HUES6 (cell line): Measurements from ENCODE around the gene LYVE1.

Source experiments
- H3K27ac ChIP-seq: 2 replicates; pipeline ENCODE4 v1.7.0; 2013; ENCODE audit warnings: low read depth, mild to moderate bottlenecking, low read length, inconsistent platforms
- H3K27me3 ChIP-seq: 2 replicates; pipeline ENCODE4 v1.6.1; 2013; ENCODE audit warnings: low read length; ENCODE audit not compliant: control insufficient read depth, insufficient read depth
- H3K36me3 ChIP-seq: 2 replicates; pipeline ENCODE4 v1.6.1; 2013; ENCODE audit warnings: low read length; ENCODE audit not compliant: control insufficient read depth, insufficient read depth
- H3K4me1 ChIP-seq: 2 replicates; pipeline ENCODE4 v1.6.1; 2013; ENCODE audit warnings: low read length; ENCODE audit not compliant: control insufficient read depth, insufficient read depth
- H3K4me3 ChIP-seq: 2 replicates; pipeline ENCODE4 v1.5.1; 2013; ENCODE audit warnings: low read depth, low read length
- H3K9ac ChIP-seq: one replicate; pipeline ENCODE4 v1.6.1; 2013; ENCODE audit warnings: mild to moderate bottlenecking, low read length
- H3K9me3 ChIP-seq: 2 replicates; pipeline ENCODE4 v1.6.1; 2013; ENCODE audit warnings: low read depth, low read length; ENCODE audit not compliant: control insufficient read depth, insufficient read depth

The LYVE1 gene

GRCh38 chr11:10568486-10568941 is at the start of gene LYVE1:
LYVE1 (minus strand) TSS chr11:10568665; CDS start chr11:10568532, 133 bp downstream.
- no peaks in the 10 kb centered on the region for H3K9me3 ChIP-seq
- H3K36me3 ChIP-seq, result no peaks in the 10 kb centered on the region
- H3K9ac ChIP-seq, result no peak within 1 kb of the TSS
- no peak within 1 kb of the TSS for H3K27ac ChIP-seq
- H3K4me3 ChIP-seq, result no peak within 1 kb of the TSS
- H3K27me3 ChIP-seq, result no peaks in the 10 kb centered on the region
- peaks cover 25% of the 10 kb centered on the region for H3K4me1 ChIP-seq

GRCh38 chr11:10617551-10617950 is 49.1 kb upstream of the LYVE1 start:
- no peaks in the 10 kb centered on the region for H3K36me3 ChIP-seq
- H3K27me3 ChIP-seq, result no peaks in the 10 kb centered on the region
- no peak overlapping the region for H3K27ac ChIP-seq
- no peak overlapping the region for H3K9ac ChIP-seq
- H3K9me3 ChIP-seq, result no peaks in the 10 kb centered on the region
- no peak overlapping the region for H3K4me3 ChIP-seq
- peaks cover 4% of the 10 kb centered on the region; the same call in 1 of the 2 replicates for H3K4me1 ChIP-seq

GRCh38 chr11:10611979-10612862 is 43.8 kb upstream of the LYVE1 start:
- H3K9me3 ChIP-seq, result no peaks in the 10 kb centered on the region
- no peak overlapping the region for H3K4me3 ChIP-seq
- no peak overlapping the region for H3K9ac ChIP-seq
- no peak overlapping the region for H3K27ac ChIP-seq
- no peaks in the 10 kb centered on the region for H3K4me1 ChIP-seq
- H3K36me3 ChIP-seq, result no peaks in the 10 kb centered on the region
- no peaks in the 10 kb centered on the region for H3K27me3 ChIP-seq

GRCh38 chr11:10609636-10610035 is 41.2 kb upstream of the LYVE1 start:
- no peak overlapping the region for H3K9ac ChIP-seq

GRCh38 chr11:10608584-10608983 is 40.1 kb upstream of the LYVE1 start:
- H3K36me3 ChIP-seq, result no peaks in the 10 kb centered on the region
- H3K9ac ChIP-seq, result no peak overlapping the region
- H3K9me3 ChIP-seq, result no peaks in the 10 kb centered on the region
- H3K4me3 ChIP-seq, result no peak overlapping the region
- peaks cover 13% of the 10 kb centered on the region for H3K4me1 ChIP-seq
- no peak overlapping the region for H3K27ac ChIP-seq
- no peaks in the 10 kb centered on the region for H3K27me3 ChIP-seq

More at GRCh38 chr11:10609636-10610035, 41.2 kb upstream of the LYVE1 start:
- Histone ChIP-seq H3K36me3 (no peaks in the 10 kb centered on the region), H3K4me1 (peaks cover 13% of the 10 kb centered on the region), H3K27me3 (no peaks in the 10 kb centered on the region), H3K9me3 (no peaks in the 10 kb centered on the region), H3K4me3 (no peak overlapping the region), H3K27ac (no peak overlapping the region)

- Histone ChIP-seq H3K9me3 (no peaks in the 10 kb centered on the region), H3K4me1 (peaks cover 13% of the 10 kb centered on the region), H3K27me3 (no peaks in the 10 kb centered on the region), H3K36me3 (no peaks in the 10 kb centered on the region), H3K27ac (no peak overlapping the region), H3K4me3 (no peak overlapping the region), H3K9ac (no peak overlapping the region)
These were observed 39.1 kb upstream of the LYVE1 start for GRCh38 chr11:10607462-10608132.

GRCh38 chr11:10606536-10607208 is 38.2 kb upstream of the LYVE1 start:
- Histone ChIP-seq H3K36me3 (no peaks in the 10 kb centered on the region), H3K9ac (no peak overlapping the region), H3K4me1 (peaks cover 13% of the 10 kb centered on the region), H3K27me3 (no peaks in the 10 kb centered on the region), H3K9me3 (no peaks in the 10 kb centered on the region), H3K4me3 (no peak overlapping the region), H3K27ac (no peak overlapping the region)

- Histone ChIP-seq H3K4me1 (peaks cover 13% of the 10 kb centered on the region), H3K4me3 (no peak overlapping the region)
These were observed 37.5 kb upstream of the LYVE1 start for GRCh38 chr11:10605941-10606381.

GRCh38 chr11:10604798-10605197 is 36.3 kb upstream of the LYVE1 start:
- Histone ChIP-seq H3K9me3 (no peaks in the 10 kb centered on the region), H3K27ac (no peak overlapping the region), H3K4me1 (peaks cover 13% of the 10 kb centered on the region), H3K36me3 (no peaks in the 10 kb centered on the region), H3K27me3 (no peaks in the 10 kb centered on the region), H3K9ac (no peak overlapping the region), H3K4me3 (no peak overlapping the region)

More at GRCh38 chr11:10605941-10606381, 37.5 kb upstream of the LYVE1 start:
- H3K27ac ChIP-seq, result no peak overlapping the region
- no peak overlapping the region for H3K9ac ChIP-seq
- no peaks in the 10 kb centered on the region for H3K27me3 ChIP-seq
- no peaks in the 10 kb centered on the region for H3K9me3 ChIP-seq
- H3K36me3 ChIP-seq, result no peaks in the 10 kb centered on the region

GRCh38 chr11:10604340-10604748 is 35.9 kb upstream of the LYVE1 start:
- no peaks in the 10 kb centered on the region for H3K36me3 ChIP-seq

More at GRCh38 chr11:10604340-10604748, 35.9 kb upstream of the LYVE1 start:
- no peak overlapping the region for H3K27ac ChIP-seq
- no peaks in the 10 kb centered on the region for H3K27me3 ChIP-seq
- H3K9ac ChIP-seq, result no peak overlapping the region
- no peaks in the 10 kb centered on the region for H3K9me3 ChIP-seq
- H3K4me1 ChIP-seq, result peaks cover 13% of the 10 kb centered on the region
- no peak overlapping the region for H3K4me3 ChIP-seq
